Stimulated activated CD8-positive, alpha-beta memory T cell treated with anti-CD3 and anti-CD28 coated beads, Interleukin-4, amount 100 ng/mL, for 48 hours (primary cell): ENCODE data around the gene C16orf82.
A peak's percentile ranks its signal among the peaks of the same experiment; 100 is the strongest.
"Not testable (repeated sequence)": the region's sequence is repeated elsewhere in the genome, so short reads cannot be mapped to it uniquely, and the experiment has no call there.

Experiments
- DNase-seq: peaks from one replicate; pipeline ENCODE4 v3.0.0-alpha.2; 2020

C16orf82 gene

GRCh38 chr16:27066668-27067537, at the start of gene C16orf82:
TSS of gene C16orf82 (plus strand) at chr16:27066927.
- DNase-seq: no peak

DNA sequence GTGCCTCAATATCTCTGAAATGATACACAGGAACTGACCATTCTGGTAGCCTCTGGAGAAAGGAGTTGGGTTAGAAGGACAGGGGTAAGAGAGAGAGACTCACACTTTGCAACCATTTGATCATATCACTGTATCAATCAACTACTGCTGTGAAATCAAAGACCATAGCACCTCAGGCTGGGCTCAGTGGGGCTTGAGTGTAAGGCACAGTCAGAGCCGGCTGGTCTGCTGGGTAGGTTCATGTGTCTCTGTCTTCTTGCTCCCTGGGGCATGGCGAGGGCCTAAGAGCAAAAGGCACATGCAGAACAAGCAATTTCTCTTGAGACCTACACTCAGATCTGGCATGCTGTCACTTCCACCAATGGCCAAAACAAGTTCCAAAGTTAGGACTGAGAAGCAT, 46.7 kb upstream of the C16orf82 start:
- no peak for DNase-seq

DNA sequence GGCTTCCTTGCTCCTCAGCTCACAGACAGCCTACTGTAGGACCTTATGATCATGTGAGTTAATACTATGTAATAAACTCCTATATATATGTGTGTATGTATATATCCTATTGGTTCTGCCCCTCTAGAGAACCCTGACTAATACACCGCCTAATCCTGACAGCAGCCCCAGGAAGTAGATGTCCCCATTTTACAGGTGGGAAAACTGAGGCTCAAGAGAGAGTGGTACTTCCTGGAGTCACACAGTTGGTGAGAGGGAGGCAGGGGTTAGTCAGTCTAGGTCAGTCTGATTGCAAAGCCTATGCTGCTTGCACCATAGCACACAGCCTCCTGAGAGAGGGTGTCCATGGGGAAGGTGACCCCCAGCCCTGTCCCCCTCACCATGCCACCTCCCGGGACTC, 42.7 kb upstream of the C16orf82 start:
- DNase-seq: no peak

DNA sequence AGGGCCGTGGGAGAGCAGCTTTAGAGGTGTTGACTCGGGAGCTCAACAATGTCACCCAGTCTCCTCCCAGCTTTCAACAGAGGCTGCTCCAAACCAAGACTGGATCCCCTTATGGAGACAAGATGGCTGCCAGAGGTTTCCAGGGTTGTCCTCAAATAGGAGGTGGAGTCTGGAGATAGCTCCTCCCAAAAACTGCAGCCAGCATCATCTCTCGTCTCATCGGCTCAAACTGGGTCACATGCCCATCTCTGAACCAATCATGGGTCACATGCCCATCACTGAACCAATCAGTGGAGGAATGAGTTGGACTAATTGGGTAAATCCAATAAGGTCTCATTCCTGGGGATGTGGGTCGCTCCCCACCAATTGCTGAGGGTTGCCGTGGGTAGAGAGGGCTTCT, 41.1 kb upstream of the C16orf82 start:
- no peak for DNase-seq

DNA sequence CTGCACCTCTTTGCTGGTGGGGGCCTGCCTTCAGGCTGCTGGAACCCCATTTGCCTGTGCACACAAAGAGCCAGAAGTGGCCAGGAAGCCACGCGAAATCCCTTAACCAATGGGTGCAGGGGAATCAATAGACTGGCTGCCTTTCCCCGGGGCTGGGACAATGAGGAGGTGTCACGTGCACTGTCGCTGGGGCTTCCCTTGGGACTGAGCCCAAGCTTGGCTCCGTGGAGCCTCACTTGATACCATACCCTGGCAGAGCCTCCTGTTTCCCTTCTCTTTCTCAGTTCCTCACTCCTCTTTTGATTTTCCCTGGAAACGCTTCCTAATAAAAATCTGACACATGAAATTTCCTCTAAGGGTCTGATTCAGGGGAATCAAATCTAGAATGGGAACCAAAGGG, 38.8 kb upstream of the C16orf82 start:
- no peak for DNase-seq

- no peak for DNase-seq
Observed at GRCh38 chr16:27028591-27029110, 38.1 kb upstream of the C16orf82 start.

GRCh38 chr16:27029525-27029924, 37.2 kb upstream of the C16orf82 start:
- DNase-seq: no peak

DNA sequence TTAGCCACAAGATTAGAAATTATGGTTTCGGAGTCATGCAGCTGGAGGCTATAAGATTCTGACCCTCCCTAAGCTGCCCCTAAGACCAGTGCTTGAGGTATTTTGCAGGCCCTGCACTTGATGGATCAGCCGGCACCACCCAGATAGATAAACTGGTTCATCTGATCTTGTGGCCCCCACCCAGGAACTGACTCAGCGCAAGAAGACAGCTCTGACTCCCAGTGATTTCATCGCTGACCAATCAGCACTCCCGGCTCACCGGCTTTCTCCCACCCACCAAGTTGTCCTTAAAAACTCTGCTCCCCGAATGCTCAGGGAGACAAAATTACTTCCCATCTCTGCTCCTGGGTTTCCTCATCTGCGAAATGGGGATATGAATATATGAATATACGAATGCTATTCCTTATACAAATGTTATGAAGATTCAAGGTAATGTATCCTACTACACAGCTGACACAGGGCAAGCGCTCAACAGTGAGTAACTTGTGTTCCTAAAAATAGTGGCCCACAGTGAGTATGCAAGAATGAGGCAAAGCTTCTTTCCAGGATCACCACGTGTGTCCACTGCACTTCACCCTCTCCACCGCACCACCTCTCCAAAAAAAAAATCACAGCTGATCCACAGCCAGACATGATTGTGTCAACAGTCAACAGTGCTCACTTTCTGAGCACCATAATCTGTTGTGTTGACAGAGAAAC, 33.3 kb upstream of the C16orf82 start:
- no peak for DNase-seq

- DNase-seq: no peak
Observed at GRCh38 chr16:27040732-27041131, 26.0 kb upstream of the C16orf82 start.

DNA sequence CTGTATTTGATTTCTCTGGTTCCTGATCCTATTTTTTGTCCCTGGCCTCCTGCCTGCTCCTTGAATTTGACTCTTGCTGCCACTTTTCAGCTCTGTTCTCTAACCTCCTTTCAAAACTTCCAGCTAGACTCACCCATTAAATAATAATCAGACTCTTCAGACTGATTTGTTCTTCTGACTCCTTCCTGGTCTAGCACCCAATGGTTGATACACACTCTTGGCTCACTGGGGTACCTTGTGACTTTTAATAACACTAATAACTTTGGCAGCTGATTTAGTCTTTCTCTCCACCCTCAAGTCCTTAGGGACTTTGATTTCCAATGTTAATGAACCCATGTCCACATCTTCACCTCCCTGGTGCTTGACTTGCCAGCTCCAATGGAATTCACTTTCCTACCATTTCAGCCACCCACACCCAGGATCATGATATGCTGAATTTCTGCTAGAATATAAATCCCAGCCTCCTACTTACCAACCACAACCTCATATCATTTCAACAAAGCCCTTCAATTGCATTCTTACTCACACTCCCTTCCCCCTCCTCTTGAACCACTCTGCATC, 19.7 kb upstream of the C16orf82 start:
- DNase-seq: no peak

- DNase-seq: no peak
Observed at GRCh38 chr16:27048316-27048715, 18.4 kb upstream of the C16orf82 start.

DNA sequence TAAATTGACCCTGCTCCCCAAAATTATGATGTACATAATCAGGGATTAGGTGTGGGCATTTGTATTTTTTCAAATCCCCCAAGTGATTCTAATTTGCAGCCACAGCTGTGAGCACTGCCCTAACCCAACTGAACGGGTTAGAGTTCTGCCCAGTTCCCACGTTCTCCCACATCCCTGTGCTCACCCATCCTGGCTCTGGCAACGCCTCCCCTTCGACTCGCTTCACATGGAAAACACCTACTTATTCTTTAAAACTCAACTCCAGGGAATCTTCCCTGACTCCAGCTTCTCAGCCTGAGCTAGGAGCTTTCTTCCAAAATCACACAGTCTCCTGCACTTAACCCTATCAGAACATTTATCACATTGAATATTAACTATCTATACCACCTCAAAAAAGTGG, 17.6 kb upstream of the C16orf82 start:
- no peak for DNase-seq

GRCh38 chr16:27052007-27052406, 14.7 kb upstream of the C16orf82 start:
- DNase-seq: no peak

DNA sequence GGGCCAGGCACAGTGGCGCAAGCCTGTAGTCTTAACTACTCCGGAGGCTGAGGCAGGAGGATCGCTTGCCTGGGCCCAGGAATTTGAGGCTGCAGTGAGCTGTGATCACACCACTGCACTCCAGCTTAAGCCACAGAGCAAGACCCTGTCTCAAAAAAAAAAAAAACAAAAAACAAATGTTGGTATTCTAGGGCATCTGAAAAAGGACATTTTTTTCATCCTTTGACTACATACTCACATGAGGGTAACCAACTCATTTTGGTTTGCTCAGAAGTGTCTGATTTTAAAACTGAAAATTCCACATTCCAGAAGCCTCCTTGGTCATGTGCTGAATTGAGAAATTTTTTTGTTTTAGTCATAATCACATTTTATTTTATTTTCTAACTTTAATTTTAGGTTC, 12.7 kb upstream of the C16orf82 start:
- no peak for DNase-seq

DNA sequence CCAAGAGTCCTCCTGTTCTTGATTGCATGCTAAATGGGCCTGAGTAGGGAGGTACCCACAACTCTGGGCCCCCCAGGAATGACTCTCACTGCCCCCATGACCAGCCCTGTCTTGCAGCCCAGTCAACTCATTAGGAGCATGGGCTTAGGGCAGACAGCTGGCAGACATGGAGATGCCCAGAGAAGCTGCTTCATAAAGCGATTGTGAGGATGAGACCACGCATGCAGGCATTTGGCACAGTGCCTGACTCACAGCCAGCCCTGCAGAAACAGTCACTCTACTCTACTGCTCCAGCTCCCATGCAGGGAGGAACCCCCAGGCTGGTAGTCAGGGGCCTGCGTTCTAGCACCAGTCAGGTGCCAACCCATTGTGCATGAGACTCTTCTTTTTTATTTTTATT, 8.4 kb upstream of the C16orf82 start:
- DNase-seq: no peak

- no peak for DNase-seq
Observed at GRCh38 chr16:27070776-27071175, 4.0 kb downstream of the C16orf82 start.

- DNase-seq: no peak
Observed at GRCh38 chr16:27073733-27074132, 7.0 kb downstream of the C16orf82 start.

GRCh38 chr16:27080895-27081294, 14.2 kb downstream of the C16orf82 start:
- no peak for DNase-seq

DNA sequence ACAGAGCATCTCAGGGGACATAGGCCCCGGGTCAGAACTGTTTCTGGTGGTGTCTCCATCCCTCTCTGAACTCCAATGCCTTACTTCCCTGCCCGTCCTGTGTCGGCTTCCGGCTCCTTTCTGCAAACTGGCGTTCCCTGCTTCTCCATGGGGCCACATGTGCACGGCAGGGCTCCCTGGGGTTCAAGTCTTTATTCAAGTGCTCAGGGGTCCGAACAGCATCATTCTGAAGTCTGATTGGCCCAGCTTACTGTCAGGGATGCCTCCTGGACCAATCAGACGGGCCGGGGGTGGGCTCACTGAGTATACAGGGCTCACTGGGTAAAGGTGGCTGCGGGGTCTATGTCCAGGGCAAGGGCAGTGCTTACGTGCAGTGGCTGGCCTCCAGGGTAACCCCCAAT, 17.1 kb downstream of the C16orf82 start:
- DNase-seq: peak; percentile 28

- DNase-seq: no peak
Observed at GRCh38 chr16:27084307-27085028, 17.7 kb downstream of the C16orf82 start.

GRCh38 chr16:27085182-27085581, 18.5 kb downstream of the C16orf82 start:
- DNase-seq: no peak

DNA sequence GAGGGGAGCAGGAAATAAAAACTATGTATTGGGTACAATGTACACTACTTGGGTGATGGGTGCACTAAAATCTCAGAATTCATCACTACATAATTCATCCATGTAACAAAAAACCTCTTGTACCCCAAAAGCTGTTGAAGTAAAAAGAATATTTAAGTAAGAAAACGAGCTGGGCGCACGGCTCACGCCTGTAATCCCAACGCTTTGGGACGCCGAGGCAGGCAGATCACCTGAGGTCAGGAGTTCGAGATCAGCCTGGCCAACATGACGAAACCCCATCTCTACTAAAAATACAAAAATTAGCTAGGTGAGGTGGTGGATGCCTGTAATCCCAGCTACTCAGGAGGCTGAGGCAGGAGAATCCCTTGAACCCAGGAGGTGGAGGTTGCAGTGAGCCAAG, 19.3 kb downstream of the C16orf82 start:
- DNase-seq: not testable (repeated sequence)

GRCh38 chr16:27088216-27088615, 21.5 kb downstream of the C16orf82 start:
- DNase-seq: no peak
